GM19240 (cell line): ENCODE data around the gene SNX20.
A peak's percentile ranks its signal among the peaks of the same experiment; 100 is the strongest.

Experiments used
- DNase-seq: peaks from one replicate; pipeline ENCODE4 v3.0.0; 2011; ENCODE audit warnings: low spot score; ENCODE audit not compliant: insufficient read length

The SNX20 gene

GRCh38 chr16:50705436-50706110 lies 24.5 kb upstream of the SNX20 start:
- DNase-seq, result no peak

- DNase-seq, result no peak
These were observed 23.1 kb upstream of the SNX20 start for GRCh38 chr16:50704245-50704644.

- DNase-seq, result no peak
These were observed 21.6 kb upstream of the SNX20 start for GRCh38 chr16:50702725-50703124.

GRCh38 chr16:50699326-50700159 lies 18.4 kb upstream of the SNX20 start:
- no peak for DNase-seq

GRCh38 chr16:50697881-50698767 lies 17.0 kb upstream of the SNX20 start:
- no peak for DNase-seq

- DNase-seq, result no peak
These were observed 16.3 kb upstream of the SNX20 start for GRCh38 chr16:50697421-50697715.

- DNase-seq, result peak; percentile 43
These were observed 15.7 kb upstream of the SNX20 start for GRCh38 chr16:50696575-50697420.

- no peak for DNase-seq
These were observed 15.0 kb upstream of the SNX20 start for GRCh38 chr16:50696126-50696525.

- DNase-seq, result no peak
These were observed 14.2 kb upstream of the SNX20 start for GRCh38 chr16:50695017-50696000.

GRCh38 chr16:50694206-50694605 lies 13.1 kb upstream of the SNX20 start:
- no peak for DNase-seq

- DNase-seq, result no peak
These were observed 12.1 kb upstream of the SNX20 start, which contains the start of gene NOD2 for GRCh38 chr16:50692999-50693781. Gene NOD2, plus strand, starts transcription at chr16:50693606. Its CDS starts 5,890 bp downstream, at chr16:50699496.

GRCh38 chr16:50692644-50692998 lies 11.5 kb upstream of the SNX20 start:
- DNase-seq, result no peak

GRCh38 chr16:50690177-50690576 lies 9.1 kb upstream of the SNX20 start:
- no peak for DNase-seq

GRCh38 chr16:50688867-50689266 lies 7.8 kb upstream of the SNX20 start:
- DNase-seq, result no peak

- no peak for DNase-seq
These were observed 7.0 kb upstream of the SNX20 start for GRCh38 chr16:50688083-50688482.

GRCh38 chr16:50685462-50686063 lies 4.5 kb upstream of the SNX20 start:
- no peak for DNase-seq

- DNase-seq, result no peak
These were observed 3.8 kb upstream of the SNX20 start for GRCh38 chr16:50684823-50685461.

- peak; percentile 64 for DNase-seq
These were observed 2.7 kb upstream of the SNX20 start for GRCh38 chr16:50683689-50684374.
